WTC11 (cell line): ENCODE measurements around the gene GABRR1. TPM values are rescaled to one million over a fixed set of nuclear protein-coding genes. Genes with fewer than 3 reads are reported as not detected.

Source experiments
- ATAC-seq: fragments of 200-7000 bp; cut with Tn5 transposase; 2 replicates; pipeline ENCODE4 v1.10.0; 2021; ENCODE audit warnings: mild to moderate bottlenecking, moderate library complexity
- CTCF ChIA-PET: fragments of 300-600 bp; sonication (Branson Sonifier 250); formaldehyde crosslinking; loops from one replicate; lab custom pipeline; 2021; ENCODE audit warnings: antibody characterized with exemption; lab: Charles Lee
- POLR2A ChIA-PET: fragments of 350-600 bp; sonication (Branson Sonifier 250); formaldehyde crosslinking; loops from one replicate; lab custom pipeline; 2021; ENCODE audit warnings: antibody characterized with exemption; lab: Charles Lee
- DNase-seq: peaks from one replicate; pipeline ENCODE4 v3.0.0; 2021; ENCODE audit warnings: low spot score
- H3K27ac Mint-ChIP-seq: 2 replicates; pipeline ENCODE4 v1.8.0; 2021; ENCODE audit warnings: mixed read lengths
- H3K27me3 Mint-ChIP-seq: 2 replicates; pipeline ENCODE4 v1.8.0; 2021; ENCODE audit warnings: low read depth, mild to moderate bottlenecking, moderate library complexity, mixed read lengths
- H3K36me3 Mint-ChIP-seq: 2 replicates; pipeline ENCODE4 v1.8.0; 2021; ENCODE audit warnings: mixed read lengths
- H3K4me1 Mint-ChIP-seq: 2 replicates; pipeline ENCODE4 v1.8.0; 2022; ENCODE audit warnings: mixed read lengths
- H3K4me3 Mint-ChIP-seq: 2 replicates; pipeline ENCODE4 v1.8.0; 2021; ENCODE audit warnings: mild to moderate bottlenecking, moderate library complexity, mixed read lengths
- H3K9me3 Mint-ChIP-seq: 2 replicates; pipeline ENCODE4 v1.8.0; 2021; ENCODE audit warnings: mixed read lengths
- E2F5 ChIP-seq: sonication (generic); formaldehyde crosslinking; IDR thresholded peaks from 2 replicates; pipeline ENCODE4 v1.8.1; 2022; ENCODE audit warnings: mild to moderate bottlenecking, moderate library complexity, missing genetic modification reagents
- ERG ChIP-seq: fragments of 250-450 bp; sonication (Bioruptor Pico); IDR thresholded peaks from 2 replicates; pipeline ENCODE4 v1.8.0; 2021; ENCODE audit warnings: mild to moderate bottlenecking
- ETV6 ChIP-seq: sonication (generic); formaldehyde crosslinking; IDR thresholded peaks from 2 replicates; pipeline ENCODE4 v1.8.1; 2022; ENCODE audit warnings: mild to moderate bottlenecking, missing genetic modification reagents
- FOXP4 ChIP-seq: sonication (generic); formaldehyde crosslinking; IDR thresholded peaks from 2 replicates; pipeline ENCODE4 v1.8.0; 2022; ENCODE audit warnings: mild to moderate bottlenecking, missing genetic modification reagents
- GRHL2 ChIP-seq: fragments of 250-450 bp; sonication (Bioruptor Pico); IDR thresholded peaks from 2 replicates; pipeline ENCODE4 v1.8.0; 2022; ENCODE audit warnings: mild to moderate bottlenecking, moderate library complexity; ENCODE audit not compliant: insufficient replicate concordance, severe bottlenecking
- JAZF1 ChIP-seq: fragments of 250-450 bp; sonication (Bioruptor Pico); IDR thresholded peaks from 2 replicates; pipeline ENCODE4 v1.9.0; 2021; ENCODE audit warnings: moderate library complexity, mild to moderate bottlenecking, inconsistent platforms
- KAT7 ChIP-seq: sonication (generic); formaldehyde crosslinking; IDR thresholded peaks from 2 replicates; pipeline ENCODE4 v1.8.1; 2023; ENCODE audit warnings: missing genetic modification reagents, mild to moderate bottlenecking, borderline replicate concordance
- MAX ChIP-seq: sonication (generic); formaldehyde crosslinking; IDR thresholded peaks from 2 replicates; pipeline ENCODE4 v1.8.0; 2022; ENCODE audit warnings: mild to moderate bottlenecking, missing genetic modification reagents
- MLX ChIP-seq: sonication (generic); formaldehyde crosslinking; IDR thresholded peaks from 2 replicates; pipeline ENCODE4 v1.8.1; 2023; ENCODE audit warnings: mild to moderate bottlenecking, missing genetic modification reagents, moderate library complexity
- MXD4 ChIP-seq: fragments of 250-450 bp; sonication (Bioruptor Pico); IDR thresholded peaks from 2 replicates; pipeline ENCODE4 v1.8.0; 2021; ENCODE audit warnings: mild to moderate bottlenecking, moderate library complexity, borderline replicate concordance
- NFE2L1 ChIP-seq: sonication (generic); formaldehyde crosslinking; IDR thresholded peaks from 2 replicates; pipeline ENCODE4 v1.8.1; 2023; ENCODE audit warnings: missing genetic modification reagents
- NR1H2 ChIP-seq: sonication (generic); formaldehyde crosslinking; IDR thresholded peaks from 2 replicates; pipeline ENCODE4 v1.9.0; 2021; ENCODE audit warnings: mild to moderate bottlenecking, moderate library complexity, missing genetic modification reagents
- NR2C2 ChIP-seq: sonication (generic); formaldehyde crosslinking; IDR thresholded peaks from 2 replicates; pipeline ENCODE4 v1.8.0; 2022; ENCODE audit warnings: mild to moderate bottlenecking, missing genetic modification reagents
- PRRX2 ChIP-seq: fragments of 250-450 bp; sonication (Bioruptor Pico); IDR thresholded peaks from 2 replicates; pipeline ENCODE4 v1.8.0; 2021; ENCODE audit warnings: mild to moderate bottlenecking
- RELA ChIP-seq: sonication (generic); formaldehyde crosslinking; IDR thresholded peaks from 2 replicates; pipeline ENCODE4 v1.8.1; 2022; ENCODE audit warnings: missing genetic modification reagents, mild to moderate bottlenecking, borderline replicate concordance
- SMAD4 ChIP-seq: sonication (generic); formaldehyde crosslinking; IDR thresholded peaks from 2 replicates; pipeline ENCODE4 v1.8.0; 2022; ENCODE audit warnings: mild to moderate bottlenecking, missing genetic modification reagents
- SP1 ChIP-seq: sonication (generic); formaldehyde crosslinking; conservative IDR thresholded peaks from 2 replicates; pipeline ENCODE4 v1.8.1; 2022; ENCODE audit warnings: missing genetic modification reagents
- ZNF219 ChIP-seq: sonication (generic); formaldehyde crosslinking; IDR thresholded peaks from 2 replicates; pipeline ENCODE4 v1.8.0; 2023; ENCODE audit warnings: missing genetic modification reagents, mild to moderate bottlenecking, borderline replicate concordance
- ZNF396 ChIP-seq: fragments of 250-450 bp; sonication (Bioruptor Pico); IDR thresholded peaks from 2 replicates; pipeline ENCODE4 v1.8.0; 2021; ENCODE audit warnings: mild to moderate bottlenecking, moderate library complexity, borderline replicate concordance
- ZNF416 ChIP-seq: fragments of 250-450 bp; sonication (Bioruptor Pico); IDR thresholded peaks from 2 replicates; pipeline ENCODE4 v1.9.0; 2021; ENCODE audit warnings: mild to moderate bottlenecking, inconsistent platforms
- total RNA-seq: library from RNA; stranded (reverse); gene quantifications from 3 replicates; pipeline ENCODE4 v1.2.3, GENCODE V29; 2021
- TF ChIP-seq, protein P1 (sequence below): sonication (generic); formaldehyde crosslinking; IDR thresholded peaks from 2 replicates; pipeline ENCODE4 v1.8.1; 2023; ENCODE audit warnings: mild to moderate bottlenecking, missing genetic modification reagents, borderline replicate concordance
- TF ChIP-seq, protein P2 (sequence below): fragments of 250-450 bp; sonication (Bioruptor Pico); IDR thresholded peaks from 2 replicates; pipeline ENCODE4 v1.9.0; 2021; ENCODE audit warnings: mild to moderate bottlenecking
- TF ChIP-seq, protein P3 (sequence below): fragments of 200-600 bp; IDR thresholded peaks from 2 replicates; pipeline ENCODE4 v1.8.0; 2022; ENCODE audit warnings: antibody characterized with exemption
- TF ChIP-seq, protein P4 (sequence below): sonication (generic); formaldehyde crosslinking; IDR thresholded peaks from 2 replicates; pipeline ENCODE4 v1.8.1; 2023; ENCODE audit warnings: mild to moderate bottlenecking, missing genetic modification reagents, moderate library complexity

Gene GABRR1
- total RNA-seq, 1 experiment from 2014 or later: 0.24 TPM

GRCh38 chr6:89254569-89254968 lies 37.4 kb upstream of the GABRR1 start (continued):
- TF ChIP-seq, protein P1, sequence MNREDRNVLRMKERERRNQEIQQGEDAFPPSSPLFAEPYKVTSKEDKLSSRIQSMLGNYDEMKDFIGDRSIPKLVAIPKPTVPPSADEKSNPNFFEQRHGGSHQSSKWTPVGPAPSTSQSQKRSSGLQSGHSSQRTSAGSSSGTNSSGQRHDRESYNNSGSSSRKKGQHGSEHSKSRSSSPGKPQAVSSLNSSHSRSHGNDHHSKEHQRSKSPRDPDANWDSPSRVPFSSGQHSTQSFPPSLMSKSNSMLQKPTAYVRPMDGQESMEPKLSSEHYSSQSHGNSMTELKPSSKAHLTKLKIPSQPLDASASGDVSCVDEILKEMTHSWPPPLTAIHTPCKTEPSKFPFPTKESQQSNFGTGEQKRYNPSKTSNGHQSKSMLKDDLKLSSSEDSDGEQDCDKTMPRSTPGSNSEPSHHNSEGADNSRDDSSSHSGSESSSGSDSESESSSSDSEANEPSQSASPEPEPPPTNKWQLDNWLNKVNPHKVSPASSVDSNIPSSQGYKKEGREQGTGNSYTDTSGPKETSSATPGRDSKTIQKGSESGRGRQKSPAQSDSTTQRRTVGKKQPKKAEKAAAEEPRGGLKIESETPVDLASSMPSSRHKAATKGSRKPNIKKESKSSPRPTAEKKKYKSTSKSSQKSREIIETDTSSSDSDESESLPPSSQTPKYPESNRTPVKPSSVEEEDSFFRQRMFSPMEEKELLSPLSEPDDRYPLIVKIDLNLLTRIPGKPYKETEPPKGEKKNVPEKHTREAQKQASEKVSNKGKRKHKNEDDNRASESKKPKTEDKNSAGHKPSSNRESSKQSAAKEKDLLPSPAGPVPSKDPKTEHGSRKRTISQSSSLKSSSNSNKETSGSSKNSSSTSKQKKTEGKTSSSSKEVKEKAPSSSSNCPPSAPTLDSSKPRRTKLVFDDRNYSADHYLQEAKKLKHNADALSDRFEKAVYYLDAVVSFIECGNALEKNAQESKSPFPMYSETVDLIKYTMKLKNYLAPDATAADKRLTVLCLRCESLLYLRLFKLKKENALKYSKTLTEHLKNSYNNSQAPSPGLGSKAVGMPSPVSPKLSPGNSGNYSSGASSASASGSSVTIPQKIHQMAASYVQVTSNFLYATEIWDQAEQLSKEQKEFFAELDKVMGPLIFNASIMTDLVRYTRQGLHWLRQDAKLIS (CRISPR knock-in tag): no peak
- TF ChIP-seq PRRX2 (CRISPR knock-in tag) (no peak), JAZF1 (CRISPR knock-in tag) (no peak), ERG (CRISPR knock-in tag) (no peak), ZNF219 (CRISPR knock-in tag) (no peak), NFE2L1 (CRISPR knock-in tag) (no peak), SP1 (CRISPR knock-in tag) (no peak)

DNA sequence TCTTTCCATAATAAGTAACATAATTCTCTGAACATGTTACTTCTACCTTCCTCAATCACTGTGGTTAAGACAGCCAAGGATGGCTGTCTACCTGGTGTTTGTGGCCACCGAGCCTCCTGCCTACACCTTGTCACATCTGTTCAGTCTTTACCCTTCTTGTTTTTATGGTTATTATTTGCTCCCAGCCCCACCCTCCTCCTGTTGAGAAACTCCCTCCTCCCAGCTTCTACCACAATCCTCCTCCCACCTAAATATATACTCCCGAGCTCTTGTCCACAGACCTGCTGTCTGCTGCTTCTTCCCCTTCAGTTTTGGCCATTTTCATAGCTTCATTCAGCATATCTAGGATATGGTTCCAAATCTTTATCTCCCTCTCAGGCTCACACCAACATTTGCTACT lies 35.7 kb upstream of the GABRR1 start:
- no peaks in the 10 kb centered on the region for H3K4me1 Mint-ChIP-seq
- ChIA-PET CTCF (interaction anchor here (2.3 kb wide), 1 partner anchor 59 kb away, joined by 5 read pairs; no protein-coding TSS in a partner anchor), POLR2A (no interaction called here)
- no peak overlapping the region for H3K4me3 Mint-ChIP-seq
- no peaks in the 10 kb centered on the region for H3K9me3 Mint-ChIP-seq
- ATAC-seq (no peak), DNase-seq (no peak)
- H3K27me3 Mint-ChIP-seq: no peaks in the 10 kb centered on the region; the same call in none of the 2 replicates
- no peak overlapping the region for H3K27ac Mint-ChIP-seq
- no peaks in the 10 kb centered on the region for H3K36me3 Mint-ChIP-seq
- TF ChIP-seq ZNF396 (CRISPR knock-in tag) (no peak), FOXP4 (no peak), SMAD4 (CRISPR knock-in tag) (no peak), ZNF416 (CRISPR knock-in tag) (no peak), MLX (CRISPR knock-in tag) (no peak), NR2C2 (CRISPR knock-in tag) (no peak), RELA (CRISPR knock-in tag) (no peak), GRHL2 (no peak), ETV6 (CRISPR knock-in tag) (no peak), NR1H2 (CRISPR knock-in tag) (no peak), KAT7 (CRISPR knock-in tag) (no peak), MAX (CRISPR knock-in tag) (no peak), E2F5 (CRISPR knock-in tag) (no peak), MXD4 (CRISPR knock-in tag) (no peak)
- TF ChIP-seq, protein P2, sequence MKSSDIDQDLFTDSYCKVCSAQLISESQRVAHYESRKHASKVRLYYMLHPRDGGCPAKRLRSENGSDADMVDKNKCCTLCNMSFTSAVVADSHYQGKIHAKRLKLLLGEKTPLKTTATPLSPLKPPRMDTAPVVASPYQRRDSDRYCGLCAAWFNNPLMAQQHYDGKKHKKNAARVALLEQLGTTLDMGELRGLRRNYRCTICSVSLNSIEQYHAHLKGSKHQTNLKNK (CRISPR knock-in tag): no peak
- TF ChIP-seq, protein P3, sequence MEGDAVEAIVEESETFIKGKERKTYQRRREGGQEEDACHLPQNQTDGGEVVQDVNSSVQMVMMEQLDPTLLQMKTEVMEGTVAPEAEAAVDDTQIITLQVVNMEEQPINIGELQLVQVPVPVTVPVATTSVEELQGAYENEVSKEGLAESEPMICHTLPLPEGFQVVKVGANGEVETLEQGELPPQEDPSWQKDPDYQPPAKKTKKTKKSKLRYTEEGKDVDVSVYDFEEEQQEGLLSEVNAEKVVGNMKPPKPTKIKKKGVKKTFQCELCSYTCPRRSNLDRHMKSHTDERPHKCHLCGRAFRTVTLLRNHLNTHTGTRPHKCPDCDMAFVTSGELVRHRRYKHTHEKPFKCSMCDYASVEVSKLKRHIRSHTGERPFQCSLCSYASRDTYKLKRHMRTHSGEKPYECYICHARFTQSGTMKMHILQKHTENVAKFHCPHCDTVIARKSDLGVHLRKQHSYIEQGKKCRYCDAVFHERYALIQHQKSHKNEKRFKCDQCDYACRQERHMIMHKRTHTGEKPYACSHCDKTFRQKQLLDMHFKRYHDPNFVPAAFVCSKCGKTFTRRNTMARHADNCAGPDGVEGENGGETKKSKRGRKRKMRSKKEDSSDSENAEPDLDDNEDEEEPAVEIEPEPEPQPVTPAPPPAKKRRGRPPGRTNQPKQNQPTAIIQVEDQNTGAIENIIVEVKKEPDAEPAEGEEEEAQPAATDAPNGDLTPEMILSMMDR: no peak
- TF ChIP-seq, protein P4, sequence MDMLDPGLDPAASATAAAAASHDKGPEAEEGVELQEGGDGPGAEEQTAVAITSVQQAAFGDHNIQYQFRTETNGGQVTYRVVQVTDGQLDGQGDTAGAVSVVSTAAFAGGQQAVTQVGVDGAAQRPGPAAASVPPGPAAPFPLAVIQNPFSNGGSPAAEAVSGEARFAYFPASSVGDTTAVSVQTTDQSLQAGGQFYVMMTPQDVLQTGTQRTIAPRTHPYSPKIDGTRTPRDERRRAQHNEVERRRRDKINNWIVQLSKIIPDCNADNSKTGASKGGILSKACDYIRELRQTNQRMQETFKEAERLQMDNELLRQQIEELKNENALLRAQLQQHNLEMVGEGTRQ (CRISPR knock-in tag): no peak
